SK-N-SH (cell line): ENCODE data around the gene HOXD11.

Experiments used
- GABPA ChIP-seq: IDR thresholded peaks from 2 replicates; pipeline ENCODE4 v1.4.0; 2012; ENCODE audit warnings: low read depth, mild to moderate bottlenecking
- MEF2A ChIP-seq: IDR thresholded peaks from 2 replicates; pipeline ENCODE4 v1.4.0; 2012; ENCODE audit warnings: low read depth, borderline replicate concordance
- SIN3A ChIP-seq: IDR thresholded peaks from 2 replicates; pipeline ENCODE4 v1.6.1; 2012; ENCODE audit warnings: low read depth, mild to moderate bottlenecking, low read length, moderate library complexity, borderline replicate concordance
- YY1 ChIP-seq: IDR thresholded peaks from 2 replicates; pipeline ENCODE4 v1.4.0; 2012; ENCODE audit warnings: low read depth, mild to moderate bottlenecking
- TF ChIP-seq, protein P1 (sequence below): IDR thresholded peaks from 2 replicates; pipeline ENCODE4 v1.4.0; 2012; ENCODE audit warnings: low read depth
- TF ChIP-seq, protein P2 (sequence below): fragments of 200-600 bp; sonication (generic); IDR thresholded peaks from 2 replicates; pipeline ENCODE4 v1.6.1; 2017; ENCODE audit warnings: antibody characterized with exemption, mild to moderate bottlenecking, moderate library complexity

DNA sequence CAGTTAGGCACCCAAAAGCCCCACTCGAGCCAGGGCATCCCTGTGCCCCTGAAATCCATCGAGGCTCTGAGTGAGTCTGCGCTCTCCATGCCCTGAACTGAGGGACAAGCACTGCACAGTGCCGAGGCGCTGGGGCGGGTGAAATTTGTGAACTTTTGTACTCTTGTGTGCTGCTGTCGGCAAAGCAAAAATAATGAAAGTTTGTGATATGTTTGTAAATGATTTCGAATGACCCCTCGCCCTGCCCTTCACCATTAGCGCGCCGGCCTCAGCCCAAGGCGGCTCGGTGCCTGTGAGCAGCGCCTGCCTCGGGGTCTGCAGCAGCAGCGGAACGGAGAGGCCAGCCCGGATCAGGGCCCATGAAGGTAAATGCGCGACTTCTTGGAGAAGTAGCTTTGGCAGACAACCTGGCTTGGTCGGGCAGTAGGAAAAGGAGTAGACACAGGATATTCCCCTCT lies 42.4 kb downstream of the HOXD11 start:
- TF ChIP-seq, protein P1, sequence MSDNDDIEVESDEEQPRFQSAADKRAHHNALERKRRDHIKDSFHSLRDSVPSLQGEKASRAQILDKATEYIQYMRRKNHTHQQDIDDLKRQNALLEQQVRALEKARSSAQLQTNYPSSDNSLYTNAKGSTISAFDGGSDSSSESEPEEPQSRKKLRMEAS, result no peak
- TF ChIP-seq, protein P2, sequence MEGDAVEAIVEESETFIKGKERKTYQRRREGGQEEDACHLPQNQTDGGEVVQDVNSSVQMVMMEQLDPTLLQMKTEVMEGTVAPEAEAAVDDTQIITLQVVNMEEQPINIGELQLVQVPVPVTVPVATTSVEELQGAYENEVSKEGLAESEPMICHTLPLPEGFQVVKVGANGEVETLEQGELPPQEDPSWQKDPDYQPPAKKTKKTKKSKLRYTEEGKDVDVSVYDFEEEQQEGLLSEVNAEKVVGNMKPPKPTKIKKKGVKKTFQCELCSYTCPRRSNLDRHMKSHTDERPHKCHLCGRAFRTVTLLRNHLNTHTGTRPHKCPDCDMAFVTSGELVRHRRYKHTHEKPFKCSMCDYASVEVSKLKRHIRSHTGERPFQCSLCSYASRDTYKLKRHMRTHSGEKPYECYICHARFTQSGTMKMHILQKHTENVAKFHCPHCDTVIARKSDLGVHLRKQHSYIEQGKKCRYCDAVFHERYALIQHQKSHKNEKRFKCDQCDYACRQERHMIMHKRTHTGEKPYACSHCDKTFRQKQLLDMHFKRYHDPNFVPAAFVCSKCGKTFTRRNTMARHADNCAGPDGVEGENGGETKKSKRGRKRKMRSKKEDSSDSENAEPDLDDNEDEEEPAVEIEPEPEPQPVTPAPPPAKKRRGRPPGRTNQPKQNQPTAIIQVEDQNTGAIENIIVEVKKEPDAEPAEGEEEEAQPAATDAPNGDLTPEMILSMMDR, result no peak
- TF ChIP-seq MEF2A (no peak), GABPA (no peak), SIN3A (no peak), YY1 (no peak)
